Gastroesophageal sphincter (tissue), 3 donors: Measurements from ENCODE around the gene TBX6.

Experiments
- EP300 ChIP-seq: sonication (generic); formaldehyde crosslinking; IDR thresholded peaks from one replicate; pipeline ENCODE4 v1.6.1; 2017; ENCODE audit warnings: antibody characterized with exemption, mild to moderate bottlenecking
- POLR2A ChIP-seq, 2 donors: fragments of 450-650 bp; IDR thresholded peaks; one replicate each; pipeline ENCODE4 v1.6.1; 2017; ENCODE audit warnings: antibody characterized with exemption in 2 of 2, mild to moderate bottlenecking in 2 of 2, moderate library complexity in 1 of 2
- TF ChIP-seq, protein P1 (sequence below), 4 experiments: fragments of 200-600 bp in 2 of 4; fragments of 450-650 bp in 2 of 4; sonication (generic) in 1 of 4; IDR thresholded peaks; one replicate each; pipeline ENCODE4 v1.5.1; 2017 to 2019; ENCODE audit warnings: antibody characterized with exemption in 4 of 4, mild to moderate bottlenecking in 2 of 4, moderate library complexity in 2 of 4

DNA sequence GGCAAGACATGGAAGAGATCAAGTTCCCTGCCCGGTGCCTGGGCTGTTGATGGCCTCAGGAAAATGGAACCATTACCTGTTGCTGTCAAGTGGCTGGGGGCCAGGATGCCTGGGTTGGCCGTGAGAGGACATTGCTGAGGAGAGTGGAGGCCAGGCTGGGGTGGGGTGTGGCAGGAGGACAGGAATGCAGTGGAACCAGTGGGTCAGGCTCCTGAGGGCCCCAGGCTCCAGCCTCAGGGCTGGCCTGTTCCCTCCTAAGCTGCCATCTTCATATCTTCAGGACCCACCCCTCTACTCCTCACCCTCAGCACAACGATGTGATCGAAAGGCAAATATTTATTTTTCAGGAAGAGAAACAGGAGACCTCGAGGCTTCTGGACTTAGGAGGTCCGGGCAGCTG, 12.8 kb upstream of the TBX6 start:
- no peak for TF ChIP-seq EP300
- TF ChIP-seq, protein P1, sequence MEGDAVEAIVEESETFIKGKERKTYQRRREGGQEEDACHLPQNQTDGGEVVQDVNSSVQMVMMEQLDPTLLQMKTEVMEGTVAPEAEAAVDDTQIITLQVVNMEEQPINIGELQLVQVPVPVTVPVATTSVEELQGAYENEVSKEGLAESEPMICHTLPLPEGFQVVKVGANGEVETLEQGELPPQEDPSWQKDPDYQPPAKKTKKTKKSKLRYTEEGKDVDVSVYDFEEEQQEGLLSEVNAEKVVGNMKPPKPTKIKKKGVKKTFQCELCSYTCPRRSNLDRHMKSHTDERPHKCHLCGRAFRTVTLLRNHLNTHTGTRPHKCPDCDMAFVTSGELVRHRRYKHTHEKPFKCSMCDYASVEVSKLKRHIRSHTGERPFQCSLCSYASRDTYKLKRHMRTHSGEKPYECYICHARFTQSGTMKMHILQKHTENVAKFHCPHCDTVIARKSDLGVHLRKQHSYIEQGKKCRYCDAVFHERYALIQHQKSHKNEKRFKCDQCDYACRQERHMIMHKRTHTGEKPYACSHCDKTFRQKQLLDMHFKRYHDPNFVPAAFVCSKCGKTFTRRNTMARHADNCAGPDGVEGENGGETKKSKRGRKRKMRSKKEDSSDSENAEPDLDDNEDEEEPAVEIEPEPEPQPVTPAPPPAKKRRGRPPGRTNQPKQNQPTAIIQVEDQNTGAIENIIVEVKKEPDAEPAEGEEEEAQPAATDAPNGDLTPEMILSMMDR (IDR thresholded peaks at IDR 0.05): no peak
- no peak for TF ChIP-seq POLR2A (IDR thresholded peaks at IDR 0.05)
